ENCODE data around the gene EPHB1. TPM values are rescaled to one million over a fixed set of nuclear protein-coding genes. Genes with fewer than 3 reads are reported as not detected.
"Not testable (repeated sequence)": the region's sequence is repeated elsewhere in the genome, so short reads cannot be mapped to it uniquely, and the experiment has no call there.

Gene EPHB1
- total RNA-seq, 1 donor from 2014 or later, result 1.9 TPM

DNA sequence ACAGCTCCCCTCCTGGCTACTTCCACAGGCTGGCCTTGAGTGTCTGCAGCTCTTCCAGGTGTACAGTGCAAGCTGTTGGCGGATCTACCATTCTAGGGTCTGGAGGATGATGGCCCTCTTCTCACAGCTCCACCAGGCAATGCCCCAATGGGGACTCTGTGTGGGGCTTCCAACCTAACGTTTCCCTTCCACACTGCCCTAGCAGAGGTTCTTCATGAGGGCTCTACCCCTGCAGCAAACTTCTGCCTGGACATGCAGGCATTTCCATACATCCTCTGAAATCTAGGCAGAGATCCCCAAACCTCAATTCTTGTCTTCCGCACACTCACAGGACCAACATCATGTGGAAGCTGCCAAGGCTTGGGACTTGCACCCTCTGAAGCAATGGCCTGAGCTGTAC lies 438.4 kb downstream of the EPHB1 start:
- not testable (repeated sequence) for DNase-seq (ENCODE audit: low spot score)

- DNase-seq (ENCODE audit: low spot score), result no peak
Observed at GRCh38 chr3:135235541-135235940, 440.5 kb downstream of the EPHB1 start.

- no peak for DNase-seq (ENCODE audit: low spot score)
Observed at GRCh38 chr3:135237371-135238143, 442.5 kb downstream of the EPHB1 start.

DNA sequence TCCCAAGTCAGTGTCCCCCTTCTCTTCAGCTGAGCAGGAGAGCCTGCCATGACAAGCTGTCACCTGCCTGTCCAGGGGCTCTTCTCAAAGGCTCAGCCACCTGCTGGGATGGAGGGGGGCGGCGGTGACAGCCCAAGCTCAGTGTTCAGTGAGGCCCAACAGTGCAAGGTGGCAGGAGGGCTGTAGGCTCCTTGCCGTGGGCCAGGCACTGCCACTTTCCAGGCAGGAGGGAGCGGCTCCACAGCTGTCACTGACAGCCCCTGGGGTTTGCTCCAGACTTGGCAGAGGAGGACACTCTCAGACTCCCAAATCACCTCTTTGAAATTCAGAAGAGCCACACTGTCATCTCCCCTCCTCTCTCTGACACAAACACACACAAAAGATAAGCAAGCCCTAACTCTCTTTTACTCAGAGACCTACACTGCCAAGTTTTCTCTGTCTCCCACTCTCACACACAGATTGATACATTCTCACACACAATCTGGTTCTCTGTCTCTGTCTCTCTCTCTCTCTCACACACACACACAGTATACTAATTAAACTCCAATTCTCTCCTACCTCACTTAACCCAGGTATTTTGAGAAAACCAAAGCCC lies 443.3 kb downstream of the EPHB1 start:
- DNase-seq (ENCODE audit: low spot score), result no peak

DNA sequence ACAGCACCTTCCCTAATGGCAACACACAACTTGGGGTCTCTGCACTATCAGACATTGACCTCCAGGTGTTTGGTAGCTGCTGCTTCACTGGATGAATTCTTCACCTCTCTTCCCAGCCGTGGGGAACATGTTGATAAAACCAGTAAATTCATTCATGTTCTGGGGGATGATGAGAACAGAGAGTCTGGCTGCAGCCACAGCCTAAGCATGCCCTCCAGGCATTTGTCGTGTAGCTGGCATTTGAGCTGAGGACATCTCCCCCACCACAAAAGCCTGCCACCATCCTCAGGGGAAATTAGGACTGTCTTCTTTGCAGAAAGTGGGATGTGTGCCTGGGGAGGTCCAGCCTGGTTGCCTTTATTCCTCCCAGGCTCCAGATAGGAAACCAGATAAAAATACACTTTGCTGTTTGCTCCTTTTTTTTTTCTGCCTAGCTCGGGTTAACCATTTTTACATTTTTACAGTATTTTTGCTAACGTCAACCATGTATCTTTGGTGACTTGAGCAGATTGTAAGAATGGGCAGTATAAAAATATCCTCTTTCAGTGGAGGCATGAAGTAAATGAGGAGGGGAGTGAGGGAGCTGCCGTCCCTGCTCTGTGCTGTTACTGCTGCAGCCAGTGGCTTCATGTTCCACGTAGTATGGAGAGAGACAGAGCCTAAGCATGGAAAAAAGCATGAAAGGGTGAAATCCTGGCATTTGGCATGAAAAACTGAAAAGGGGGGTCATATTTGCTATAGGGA lies 444.0 kb downstream of the EPHB1 start:
- DNase-seq (ENCODE audit: low spot score), result no peak

DNA sequence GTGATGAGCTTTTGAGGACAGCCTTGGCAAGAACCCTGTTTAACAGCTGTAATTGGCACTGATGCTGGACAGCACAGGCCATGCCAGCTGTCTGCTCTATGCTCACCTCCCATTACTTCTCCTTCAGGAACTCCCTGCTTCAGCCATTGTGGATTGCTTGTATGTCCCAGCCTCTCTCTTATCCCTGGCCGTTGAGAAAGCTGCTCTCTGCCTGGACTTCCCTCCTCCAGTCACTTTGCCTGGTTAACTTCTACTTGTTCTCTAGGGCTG lies 444.5 kb downstream of the EPHB1 start:
- DNase-seq (ENCODE audit: low spot score), result no peak

DNA sequence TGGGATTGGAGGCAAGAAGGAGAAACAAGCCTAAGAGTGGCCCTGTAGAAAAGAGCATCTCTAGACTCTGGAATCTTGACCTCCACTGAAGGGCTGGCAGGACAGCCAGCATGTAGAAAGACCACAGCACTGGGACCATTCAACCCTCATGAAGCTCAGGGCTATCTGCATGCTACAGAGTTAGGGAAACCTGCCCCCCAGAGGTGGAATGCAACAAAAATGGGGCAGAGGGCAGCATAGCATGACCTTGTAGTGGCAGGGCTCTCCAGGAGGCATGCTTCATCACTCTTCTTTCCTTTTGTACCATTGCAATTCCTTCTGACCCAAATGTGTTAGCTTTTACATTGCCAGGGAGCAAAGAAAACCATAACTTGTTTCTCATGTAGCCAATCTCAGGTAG lies 445.4 kb downstream of the EPHB1 start:
- DNase-seq (ENCODE audit: low spot score), result no peak

DNA sequence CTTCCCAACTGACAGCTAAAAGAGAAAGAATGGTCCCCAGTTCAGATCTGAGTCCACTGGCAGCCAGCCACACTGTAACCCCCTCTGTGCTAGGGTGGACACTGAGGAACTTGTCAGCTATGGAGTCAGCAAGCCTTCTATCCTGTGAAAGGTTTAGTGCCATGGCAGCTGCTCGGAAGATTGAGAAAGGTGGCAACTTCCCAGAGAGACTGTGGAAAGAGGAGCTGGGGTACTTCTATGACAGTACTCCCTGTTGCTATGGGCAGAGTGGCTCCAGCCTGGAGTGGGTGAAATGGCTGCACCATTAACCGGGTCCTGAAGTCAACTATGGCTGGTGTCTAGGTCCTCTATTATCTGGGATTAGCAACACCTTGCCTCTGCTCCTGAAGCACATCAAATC lies 447.2 kb downstream of the EPHB1 start:
- DNase-seq (ENCODE audit: low spot score), result no peak

DNA sequence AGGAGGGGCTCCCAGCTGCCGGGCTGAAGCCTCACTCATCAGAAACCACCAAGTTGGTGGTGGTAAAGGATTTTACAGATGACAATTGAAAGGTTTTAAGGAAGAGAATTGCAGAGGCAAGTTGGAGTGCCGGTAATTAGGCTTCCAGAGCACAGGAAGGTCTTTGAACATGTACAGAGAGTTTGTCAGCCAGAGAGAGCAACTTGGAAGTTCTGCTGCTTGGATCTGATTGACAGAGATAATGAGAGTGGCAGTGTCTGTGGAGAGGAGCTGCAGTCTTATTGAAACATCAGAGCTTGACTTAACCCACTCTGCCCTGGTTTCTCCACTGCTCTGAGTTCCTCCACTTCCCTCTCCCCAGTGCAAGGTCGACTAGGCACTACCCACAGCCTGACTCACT lies 448.6 kb downstream of the EPHB1 start:
- DNase-seq (ENCODE audit: low spot score), result no peak

- DNase-seq (ENCODE audit: low spot score), result no peak
Observed at GRCh38 chr3:135246027-135246426, 451.0 kb downstream of the EPHB1 start.

DNA sequence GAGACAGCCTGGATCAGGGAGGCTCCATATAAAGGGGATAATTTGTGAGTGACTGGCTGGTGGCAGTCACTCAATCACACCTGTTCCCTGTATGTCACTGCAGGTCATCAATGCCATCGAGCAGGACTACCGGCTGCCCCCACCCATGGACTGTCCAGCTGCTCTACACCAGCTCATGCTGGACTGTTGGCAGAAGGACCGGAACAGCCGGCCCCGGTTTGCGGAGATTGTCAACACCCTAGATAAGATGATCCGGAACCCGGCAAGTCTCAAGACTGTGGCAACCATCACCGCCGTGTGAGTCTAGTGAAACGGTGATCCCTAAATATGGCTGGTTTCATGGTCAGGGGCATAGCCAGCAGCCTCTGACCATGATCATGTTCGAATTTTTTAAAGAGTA lies 453.2 kb downstream of the EPHB1 start:
- no peak for DNase-seq (ENCODE audit: low spot score)

- DNase-seq (ENCODE audit: low spot score), result no peak
Observed at GRCh38 chr3:135249186-135249585, 454.1 kb downstream of the EPHB1 start.

GRCh38 chr3:135258916-135259315 lies 463.9 kb downstream of the EPHB1 start:
- DNase-seq (ENCODE audit: low spot score), result no peak

- no peak for DNase-seq (ENCODE audit: low spot score)
Observed at GRCh38 chr3:135260025-135260424, 465.0 kb downstream of the EPHB1 start.

DNA sequence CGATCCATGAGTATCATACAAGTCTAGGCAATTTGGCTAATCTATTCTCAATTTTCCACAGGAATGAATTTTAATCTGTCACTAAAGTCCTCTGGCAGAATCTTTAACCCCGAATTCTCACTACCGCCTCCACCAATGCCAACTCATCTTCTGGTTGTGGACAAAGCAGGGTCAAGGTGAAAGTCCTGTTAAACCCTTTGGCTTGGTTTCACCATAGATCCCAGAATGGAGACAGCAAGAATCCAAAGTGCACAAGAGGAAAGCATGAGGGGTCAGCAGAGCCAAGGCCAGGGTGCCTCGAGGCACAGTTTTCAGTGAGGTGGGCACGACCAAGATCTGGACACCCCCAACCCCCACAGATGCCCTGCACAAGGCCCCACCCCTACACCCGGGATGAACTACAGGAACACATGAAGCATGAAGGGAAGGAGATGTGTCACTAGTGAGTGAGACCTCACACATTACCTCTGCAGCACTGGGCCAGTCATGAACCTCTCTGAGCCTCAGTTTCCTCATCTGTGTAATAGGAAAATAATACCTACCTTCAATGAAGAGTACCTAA lies 466.2 kb downstream of the EPHB1 start:
- no peak for DNase-seq (ENCODE audit: low spot score)

- DNase-seq (ENCODE audit: low spot score), result no peak
Observed at GRCh38 chr3:135261916-135262315, 466.9 kb downstream of the EPHB1 start.

- DNase-seq (ENCODE audit: low spot score), result no peak
Observed at GRCh38 chr3:135262441-135262840, 467.4 kb downstream of the EPHB1 start.

GRCh38 chr3:135263331-135263730 lies 468.3 kb downstream of the EPHB1 start:
- no peak for DNase-seq (ENCODE audit: low spot score)

DNA sequence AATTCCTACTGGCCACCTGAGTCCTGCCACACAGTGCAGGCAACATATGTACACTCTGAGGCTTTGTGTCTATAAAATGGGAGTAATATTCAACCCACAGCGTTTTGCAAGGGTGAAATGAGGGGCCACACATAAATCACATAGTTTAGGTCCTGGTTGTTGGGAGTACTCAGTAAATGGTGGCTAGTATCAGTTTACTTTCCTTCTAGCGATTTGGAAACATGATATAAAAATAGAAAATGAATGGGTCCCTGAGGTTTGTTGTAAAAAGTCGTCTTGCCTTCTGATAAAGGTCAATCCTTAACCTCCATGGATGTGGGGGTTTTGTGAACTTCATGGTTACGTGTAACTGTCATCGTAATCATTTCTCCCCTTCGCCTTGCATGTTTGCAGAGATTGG lies 472.4 kb downstream of the EPHB1 start:
- DNase-seq (ENCODE audit: low spot score), result no peak

DNA sequence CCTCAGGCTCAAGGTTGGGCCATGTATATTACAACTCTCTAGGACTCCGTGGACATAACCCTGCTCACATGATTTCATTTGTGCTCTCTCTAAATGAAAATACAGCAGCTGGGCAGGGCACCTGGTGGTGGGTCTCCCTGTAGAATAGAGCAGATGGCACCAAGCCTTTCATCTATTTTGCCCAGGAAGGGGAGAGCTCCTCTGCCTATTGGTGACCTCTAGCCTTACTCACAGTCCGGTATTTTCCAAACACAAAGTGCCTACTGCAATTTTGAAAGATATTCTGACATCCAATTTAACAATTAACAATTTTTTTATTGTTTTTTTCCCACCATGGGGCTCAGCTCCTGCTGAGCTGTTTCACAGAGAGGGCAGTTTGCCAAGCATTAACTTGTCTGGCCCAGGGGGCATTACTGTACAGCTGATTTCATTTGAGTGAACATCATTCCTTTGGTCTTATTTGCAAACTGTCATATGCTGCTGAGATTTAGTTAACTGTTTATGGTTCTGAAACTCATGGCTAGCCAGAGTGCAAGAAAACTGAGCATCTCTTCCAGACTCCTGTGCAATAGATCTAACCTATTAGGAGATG lies 474.0 kb downstream of the EPHB1 start:
- no peak for DNase-seq (ENCODE audit: low spot score)

DNA sequence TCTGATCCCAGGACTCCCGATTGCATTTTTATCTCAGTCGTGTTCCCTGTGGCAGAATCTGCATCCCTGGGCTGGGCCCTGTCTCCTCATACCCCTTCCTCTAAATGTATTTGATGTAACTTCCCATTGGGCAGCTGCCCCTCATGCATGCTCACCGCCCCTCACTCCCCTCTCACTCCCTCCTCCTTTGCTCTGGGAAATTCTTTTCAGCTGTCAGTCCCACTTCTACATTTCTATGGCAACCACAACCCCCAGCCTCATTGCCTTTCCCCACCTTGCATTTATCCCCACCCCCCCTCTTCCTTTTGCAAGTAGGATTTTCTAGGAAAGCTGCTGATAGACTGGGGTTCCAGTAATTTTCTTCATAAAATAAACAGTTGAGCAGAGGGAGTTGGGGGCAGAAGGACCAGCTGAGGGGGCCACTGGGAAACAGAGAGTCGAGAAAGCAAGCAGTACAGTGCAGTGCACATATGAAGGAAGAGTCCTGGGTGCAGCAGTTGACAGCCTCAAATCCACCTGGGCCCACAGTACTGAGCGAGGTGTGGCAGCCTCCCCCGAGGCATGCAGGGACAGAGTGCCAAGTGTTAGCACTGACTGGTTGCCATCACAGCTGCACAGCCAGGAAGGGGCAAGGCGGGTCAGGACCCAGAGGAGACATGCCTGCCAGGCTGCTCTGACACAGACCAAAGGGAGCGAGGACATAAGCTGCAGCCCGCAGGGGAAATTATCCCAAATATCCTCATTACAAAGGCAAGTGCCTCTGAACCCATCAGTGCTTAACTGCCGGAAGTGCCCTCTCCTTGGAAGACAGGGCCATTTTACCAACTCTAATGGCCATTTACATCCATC lies 476.3 kb downstream of the EPHB1 start:
- DNase-seq (ENCODE audit: low spot score), result no peak
